IPS-20b (cell line): Measurements from ENCODE around the gene NFIA.

Source experiments
- H3K27ac ChIP-seq: one replicate; pipeline ENCODE4 v1.5.1; 2013; ENCODE audit warnings: low read length
- H3K27me3 ChIP-seq: 2 replicates; pipeline ENCODE4 v1.6.1; 2013; ENCODE audit warnings: mild to moderate bottlenecking, low read length, inconsistent platforms; ENCODE audit not compliant: insufficient read depth
- H3K36me3 ChIP-seq: 2 replicates; pipeline ENCODE4 v1.6.1; 2013; ENCODE audit warnings: low read depth, mild to moderate bottlenecking, inconsistent platforms, low read length, moderate library complexity; ENCODE audit not compliant: insufficient read depth
- H3K4me1 ChIP-seq: 2 replicates; pipeline ENCODE4 v1.6.1; 2013; ENCODE audit warnings: mild to moderate bottlenecking, control low read depth, inconsistent platforms, low read length, moderate library complexity; ENCODE audit not compliant: insufficient read depth
- H3K4me3 ChIP-seq: 2 replicates; pipeline ENCODE4 v1.5.1; 2013; ENCODE audit warnings: mild to moderate bottlenecking, low read length, inconsistent platforms
- H3K9ac ChIP-seq: 2 replicates; pipeline ENCODE4 v1.6.1; 2013; ENCODE audit warnings: low read depth, mild to moderate bottlenecking, inconsistent platforms, low read length, moderate library complexity
- H3K9me3 ChIP-seq: 2 replicates; pipeline ENCODE4 v1.6.1; 2013; ENCODE audit warnings: mild to moderate bottlenecking, low read depth, low read length, inconsistent platforms; ENCODE audit not compliant: insufficient read depth

Gene NFIA

GRCh38 chr1:61152469-61153105, 70.2 kb downstream of the NFIA start:
- Histone ChIP-seq H3K27ac (no peak overlapping the region), H3K9me3 (no peaks in the 10 kb centered on the region), H3K27me3 (no peaks in the 10 kb centered on the region), H3K4me1 (peaks cover 7% of the 10 kb centered on the region; the same call in 1 of the 2 replicates), H3K4me3 (no peak overlapping the region), H3K9ac (no peak overlapping the region), H3K36me3 (no peaks in the 10 kb centered on the region)

- no peak overlapping the region for H3K27ac ChIP-seq
- peaks cover 7% of the 10 kb centered on the region; the same call in 1 of the 2 replicates for H3K4me1 ChIP-seq
- H3K9me3 ChIP-seq: no peaks in the 10 kb centered on the region
- H3K36me3 ChIP-seq: no peaks in the 10 kb centered on the region
- no peak overlapping the region for H3K9ac ChIP-seq
- H3K27me3 ChIP-seq: no peaks in the 10 kb centered on the region
- H3K4me3 ChIP-seq: no peak overlapping the region
These were observed 74.5 kb downstream of the NFIA start for GRCh38 chr1:61156576-61157467.

- Histone ChIP-seq H3K4me3 (no peak overlapping the region), H3K27ac (no peak overlapping the region)
These were observed 75.2 kb downstream of the NFIA start for GRCh38 chr1:61157468-61157987.

GRCh38 chr1:61158591-61158990, 76.2 kb downstream of the NFIA start:
- no peak overlapping the region for H3K9ac ChIP-seq
- H3K4me3 ChIP-seq: no peak overlapping the region
- no peaks in the 10 kb centered on the region for H3K9me3 ChIP-seq
- H3K27ac ChIP-seq: no peak overlapping the region
- no peaks in the 10 kb centered on the region; the same call in 1 of the 2 replicates for H3K4me1 ChIP-seq
- no peaks in the 10 kb centered on the region for H3K36me3 ChIP-seq
- H3K27me3 ChIP-seq: no peaks in the 10 kb centered on the region

More at GRCh38 chr1:61157468-61157987, 75.2 kb downstream of the NFIA start:
- Histone ChIP-seq H3K27me3 (no peaks in the 10 kb centered on the region), H3K36me3 (no peaks in the 10 kb centered on the region), H3K9ac (no peak overlapping the region), H3K9me3 (no peaks in the 10 kb centered on the region), H3K4me1 (peaks cover 2% of the 10 kb centered on the region; the same call in 1 of the 2 replicates)

GRCh38 chr1:61160526-61160925, 78.2 kb downstream of the NFIA start:
- H3K4me3 ChIP-seq: no peak overlapping the region
- H3K9me3 ChIP-seq: no peaks in the 10 kb centered on the region
- H3K4me1 ChIP-seq: no peaks in the 10 kb centered on the region; the same call in 1 of the 2 replicates
- no peak overlapping the region for H3K27ac ChIP-seq
- no peaks in the 10 kb centered on the region for H3K36me3 ChIP-seq
- H3K27me3 ChIP-seq: no peaks in the 10 kb centered on the region
- H3K9ac ChIP-seq: no peak overlapping the region

- H3K4me1 ChIP-seq: no peaks in the 10 kb centered on the region; the same call in 1 of the 2 replicates
- H3K36me3 ChIP-seq: no peaks in the 10 kb centered on the region
- no peak overlapping the region for H3K9ac ChIP-seq
- H3K27ac ChIP-seq: no peak overlapping the region
- no peaks in the 10 kb centered on the region for H3K27me3 ChIP-seq
- no peaks in the 10 kb centered on the region for H3K9me3 ChIP-seq
- H3K4me3 ChIP-seq: no peak overlapping the region
These were observed 80.3 kb downstream of the NFIA start for GRCh38 chr1:61162520-61163258.

- H3K36me3 ChIP-seq: no peaks in the 10 kb centered on the region
- H3K9ac ChIP-seq: no peak overlapping the region
- no peak overlapping the region for H3K27ac ChIP-seq
- no peak overlapping the region for H3K4me3 ChIP-seq
- no peaks in the 10 kb centered on the region for H3K9me3 ChIP-seq
- no peaks in the 10 kb centered on the region for H3K27me3 ChIP-seq
- no peaks in the 10 kb centered on the region for H3K4me1 ChIP-seq
These were observed 81.0 kb downstream of the NFIA start for GRCh38 chr1:61163355-61163754.

GRCh38 chr1:61165402-61165801, 83.0 kb downstream of the NFIA start:
- Histone ChIP-seq H3K9ac (no peak overlapping the region), H3K36me3 (no peaks in the 10 kb centered on the region), H3K4me1 (no peaks in the 10 kb centered on the region), H3K27me3 (no peaks in the 10 kb centered on the region), H3K9me3 (no peaks in the 10 kb centered on the region), H3K27ac (no peak overlapping the region), H3K4me3 (no peak overlapping the region)

- Histone ChIP-seq H3K9ac (no peak overlapping the region), H3K4me1 (no peaks in the 10 kb centered on the region), H3K27ac (no peak overlapping the region), H3K9me3 (no peaks in the 10 kb centered on the region), H3K4me3 (no peak overlapping the region), H3K27me3 (no peaks in the 10 kb centered on the region), H3K36me3 (no peaks in the 10 kb centered on the region)
These were observed 84.9 kb downstream of the NFIA start for GRCh38 chr1:61167309-61167708.

- Histone ChIP-seq H3K27ac (no peak overlapping the region), H3K9ac (no peak overlapping the region), H3K9me3 (no peaks in the 10 kb centered on the region), H3K27me3 (no peaks in the 10 kb centered on the region), H3K4me1 (peaks cover 2% of the 10 kb centered on the region; the same call in 1 of the 2 replicates), H3K4me3 (no peak overlapping the region), H3K36me3 (no peaks in the 10 kb centered on the region)
These were observed 86.7 kb downstream of the NFIA start for GRCh38 chr1:61169045-61169444.

- peaks cover 8% of the 10 kb centered on the region; the same call in 1 of the 2 replicates for H3K4me1 ChIP-seq
- H3K4me3 ChIP-seq: no peak overlapping the region
- H3K27me3 ChIP-seq: no peaks in the 10 kb centered on the region
- H3K27ac ChIP-seq: no peak overlapping the region
- no peaks in the 10 kb centered on the region for H3K9me3 ChIP-seq
- no peaks in the 10 kb centered on the region for H3K36me3 ChIP-seq
- H3K9ac ChIP-seq: no peak overlapping the region
These were observed 87.3 kb downstream of the NFIA start for GRCh38 chr1:61169634-61170033.
